Skin of body (tissue), 2 donors: ENCODE results near the gene MINDY4B. TPM values are rescaled to one million over a fixed set of nuclear protein-coding genes. Genes with fewer than 3 reads are reported as not detected.

ENCODE experiments used
- DNase-seq: peaks from one replicate; lab custom pipeline; 2025; lab: John Stamatoyannopoulos, UW
- total RNA-seq: library from RNA; depleted of rRNA; stranded (reverse); fragments of >200 nt; gene quantifications from one replicate; pipeline ENCODE4 v1.2.3, GENCODE V29; 2014

MINDY4B gene
- total RNA-seq, 1 donor from 2014 or later = not detected

DNA sequence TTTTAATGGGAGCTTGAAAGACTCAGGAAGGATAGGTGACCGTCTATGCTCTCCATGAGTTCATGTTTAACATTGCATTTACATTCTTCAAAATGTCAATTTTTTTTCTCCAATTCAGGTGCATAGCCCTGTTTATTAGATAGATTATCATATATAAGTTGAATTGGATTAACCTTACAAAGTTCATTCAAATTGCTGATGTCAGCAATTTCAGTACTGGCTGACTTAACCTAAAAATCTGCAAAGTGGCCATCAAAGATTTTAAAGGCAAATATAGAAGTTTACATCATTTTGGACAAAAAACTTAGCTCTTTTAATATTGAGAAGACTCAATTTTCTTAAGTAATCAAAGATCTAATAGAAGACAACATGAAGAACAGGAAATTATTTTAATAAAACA is 57.8 kb downstream of the MINDY4B start:
- no peak for DNase-seq

DNA sequence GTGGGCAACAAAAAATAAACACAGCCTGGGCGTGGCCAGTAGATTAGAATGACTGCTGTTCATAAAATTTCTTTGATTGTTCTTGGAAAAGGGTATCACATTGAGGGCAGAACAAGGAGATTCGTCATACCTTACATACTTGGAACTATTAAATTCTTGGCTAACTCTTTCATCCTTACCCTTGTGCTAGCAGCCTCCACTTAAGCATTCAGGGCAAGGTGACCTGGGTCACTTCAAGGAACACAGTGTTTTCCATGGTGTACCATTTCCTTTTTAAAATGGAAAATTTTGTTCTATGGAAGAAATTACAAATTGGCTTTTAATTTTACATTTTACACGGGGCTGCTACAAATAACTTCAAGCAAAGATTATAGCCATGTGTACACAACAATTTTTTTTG is 60.8 kb downstream of the MINDY4B start:
- DNase-seq = no peak

DNA sequence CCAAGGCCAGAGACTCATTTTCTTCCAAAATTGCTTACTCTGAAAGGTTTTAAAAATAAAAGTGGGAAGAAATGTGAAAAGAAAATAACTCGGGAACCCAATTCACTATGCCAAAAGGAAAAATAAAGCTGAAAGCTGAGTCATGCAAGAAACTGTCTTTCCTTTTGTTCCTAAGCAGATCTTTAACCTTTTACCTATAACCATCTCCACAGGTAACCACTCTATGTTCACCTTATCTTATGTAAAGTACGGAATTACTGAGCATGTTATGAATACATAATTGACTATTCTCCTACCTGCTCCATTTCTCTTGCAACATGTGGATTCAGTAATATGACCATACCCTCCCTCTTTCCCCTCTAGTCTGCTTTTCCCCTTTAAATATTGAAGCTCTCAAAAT is 62.0 kb downstream of the MINDY4B start:
- DNase-seq = no peak

GRCh38 chr3:150840802-150841515 is 64.3 kb downstream of the MINDY4B start:
- DNase-seq = no peak

DNA sequence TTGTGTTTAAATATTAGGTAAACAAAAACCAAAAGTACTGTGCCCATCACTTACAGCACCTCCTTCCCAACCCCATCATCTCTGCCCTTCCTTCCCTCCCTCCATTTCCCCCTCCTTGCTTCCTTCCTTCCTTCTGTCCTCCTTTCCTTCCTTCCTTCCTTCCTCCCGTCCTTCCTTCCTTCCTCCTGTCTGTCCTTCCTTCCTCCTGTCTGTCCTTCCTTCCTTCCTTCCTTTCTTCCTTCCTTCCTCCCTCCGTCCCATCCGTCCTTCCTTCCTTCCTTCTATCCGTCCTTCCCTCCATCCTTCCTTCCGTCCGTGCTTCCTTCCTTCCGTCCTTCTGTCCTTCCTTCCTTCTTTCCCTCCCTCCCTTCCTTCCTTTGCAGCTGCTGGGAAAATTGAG is 74.5 kb downstream of the MINDY4B start:
- no peak for DNase-seq

- no peak for DNase-seq
Measured at GRCh38 chr3:150830094-150830681, 75.1 kb downstream of the MINDY4B start.

- DNase-seq = no peak
Measured at GRCh38 chr3:150829408-150829807, 75.8 kb downstream of the MINDY4B start.

- no peak for DNase-seq
Measured at GRCh38 chr3:150828997-150829396, 76.2 kb downstream of the MINDY4B start.

DNA sequence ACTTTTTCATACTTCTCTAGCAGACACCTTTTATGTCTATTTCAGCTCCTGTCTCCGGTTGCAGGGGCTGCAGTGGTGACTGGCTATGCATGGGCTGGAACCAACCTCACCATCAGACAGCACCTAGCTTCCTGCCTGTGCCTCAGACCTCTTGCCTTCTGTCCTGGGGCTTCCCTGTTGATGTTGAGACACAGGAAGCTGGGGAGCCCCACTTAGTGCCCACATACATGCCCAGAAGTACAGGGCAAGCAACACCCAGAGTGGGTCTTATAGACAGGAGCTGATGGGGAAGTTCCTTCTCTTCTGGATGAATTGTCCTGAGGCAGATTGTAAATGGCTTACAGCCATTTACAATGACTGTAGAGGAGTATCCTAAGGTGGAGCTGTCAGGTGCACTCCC is 77.0 kb downstream of the MINDY4B start:
- DNase-seq = no peak

GRCh38 chr3:150826466-150827282 is 78.6 kb downstream of the MINDY4B start:
- no peak for DNase-seq

GRCh38 chr3:150825916-150826377 is 79.3 kb downstream of the MINDY4B start:
- DNase-seq = no peak

- DNase-seq = no peak
Measured at GRCh38 chr3:150825192-150825915, 79.9 kb downstream of the MINDY4B start.

DNA sequence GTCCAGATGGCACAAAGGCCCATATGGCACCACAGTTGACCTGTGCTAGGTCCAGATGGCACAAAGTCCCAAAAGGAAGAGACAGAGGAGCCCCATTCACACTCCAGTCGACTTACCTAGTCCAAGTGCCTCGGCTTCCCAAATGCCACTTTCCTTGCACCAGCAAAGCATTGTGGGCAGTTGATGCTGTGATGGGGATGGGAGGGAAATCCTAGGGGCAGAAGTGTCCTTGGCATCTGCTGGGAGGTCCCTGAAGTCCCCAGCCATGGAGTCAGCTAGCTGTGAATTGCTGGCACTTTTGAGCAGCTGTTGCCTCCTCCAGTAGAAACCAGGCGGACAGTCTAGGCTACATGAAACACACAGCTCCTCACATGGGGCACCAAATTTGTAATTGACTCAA is 82.0 kb downstream of the MINDY4B start:
- DNase-seq = no peak

DNA sequence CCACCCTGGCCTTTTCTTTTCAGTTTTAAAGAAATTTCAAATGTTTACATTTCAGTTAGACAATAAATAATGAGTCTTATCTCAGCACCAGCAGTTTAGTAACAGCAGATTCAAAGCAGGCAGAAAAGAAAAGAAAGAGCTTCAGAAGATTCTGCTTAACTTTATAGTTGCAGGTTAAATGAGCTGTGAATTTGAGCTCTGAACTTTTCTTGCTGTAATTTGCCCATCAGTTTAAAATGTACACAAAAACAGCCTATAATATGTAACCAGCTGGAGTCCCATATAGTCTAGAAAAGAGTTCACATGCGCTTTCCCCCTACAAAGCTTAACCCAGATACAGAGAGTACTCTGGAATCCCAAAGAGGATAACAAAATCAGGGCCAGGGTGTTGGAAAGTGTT is 82.6 kb downstream of the MINDY4B start:
- DNase-seq = no peak

Other genes starting within 250 kb of the MINDY4B start
- not detected for gene ERICH6, start 201.5 kb downstream of the MINDY4B start, total RNA-seq
- gene SIAH2, start 142.3 kb downstream of the MINDY4B start, total RNA-seq = 26.7 TPM
- not detected for gene CLRN1, start 67.3 kb upstream of the MINDY4B start, total RNA-seq
- gene MED12L, start 180.2 kb upstream of the MINDY4B start, total RNA-seq = 1.5 TPM